Loucy (cell line): ENCODE measurements around the gene STK39.

Source experiments
- H2AFZ ChIP-seq: fragments of 200-600 bp; sonication (generic); 2 replicates; pipeline ENCODE4 v1.6.0; 2016; ENCODE audit warnings: antibody characterized with exemption, mild to moderate bottlenecking, low read length, moderate library complexity
- H3F3A ChIP-seq: fragments of 200-600 bp; 2 replicates; pipeline ENCODE4 v1.6.0; 2016; ENCODE audit warnings: antibody characterized with exemption, low read depth, mild to moderate bottlenecking
- H3K27me3 ChIP-seq: fragments of 200-600 bp; sonication (generic); 2 replicates; pipeline ENCODE4 v1.6.1; 2014; ENCODE audit warnings: low read length, mild to moderate bottlenecking; ENCODE audit not compliant: insufficient read depth, poor library complexity, severe bottlenecking
- H3K36me3 ChIP-seq: fragments of 200-600 bp; sonication (generic); 2 replicates; pipeline ENCODE4 v1.6.1; 2016; ENCODE audit warnings: low read length; ENCODE audit not compliant: insufficient read depth
- H3K4me1 ChIP-seq: fragments of 200-600 bp; sonication (generic); 2 replicates; pipeline ENCODE4 v1.5.1; 2014; ENCODE audit warnings: low read length, mild to moderate bottlenecking; ENCODE audit not compliant: insufficient read depth, poor library complexity, severe bottlenecking
- H3K4me2 ChIP-seq: fragments of 200-600 bp; sonication (generic); 2 replicates; pipeline ENCODE4 v1.6.0; 2014; ENCODE audit warnings: antibody characterized with exemption, low read length, low read depth, mild to moderate bottlenecking; ENCODE audit not compliant: poor library complexity, severe bottlenecking
- H3K4me3 ChIP-seq: fragments of 200-600 bp; sonication (generic); 2 replicates; pipeline ENCODE4 v1.5.1; 2014; ENCODE audit warnings: low read length, mild to moderate bottlenecking, mixed read lengths; ENCODE audit not compliant: poor library complexity, severe bottlenecking
- H3K79me2 ChIP-seq: fragments of 200-600 bp; sonication (generic); 2 replicates; pipeline ENCODE4 v1.6.1; 2014; ENCODE audit warnings: low read length; ENCODE audit not compliant: insufficient read depth
- H3K9ac ChIP-seq: fragments of 200-600 bp; sonication (generic); 2 replicates; pipeline ENCODE4 v1.6.0; 2014; ENCODE audit warnings: mild to moderate bottlenecking, low read depth, low read length, moderate library complexity; ENCODE audit not compliant: poor library complexity, severe bottlenecking
- H3K9me2 ChIP-seq: fragments of 200-600 bp; sonication (generic); replicated peaks from 2 replicates; pipeline ENCODE4 v1.6.1; 2016; ENCODE audit warnings: low read depth, low read length, mixed read lengths
- H3K9me3 ChIP-seq: fragments of 200-600 bp; sonication (generic); 2 replicates; pipeline ENCODE4 v1.6.1; 2014; ENCODE audit warnings: mild to moderate bottlenecking, antibody characterized with exemption, low read length, low read depth; ENCODE audit not compliant: insufficient read depth
- H4K20me1 ChIP-seq: fragments of 200-600 bp; sonication (generic); 2 replicates; pipeline ENCODE4 v1.6.0; 2014; ENCODE audit warnings: antibody characterized with exemption, low read length, mild to moderate bottlenecking; ENCODE audit not compliant: insufficient read depth, poor library complexity, severe bottlenecking
- CTCF ChIP-seq: fragments of 200-600 bp; sonication (generic); conservative IDR thresholded peaks from 2 replicates; pipeline ENCODE4 v1.5.1; 2014; ENCODE audit warnings: mild to moderate bottlenecking, antibody characterized with exemption, low read length
- EZH2phosphoT487 ChIP-seq: fragments of 200-600 bp; IDR thresholded peaks from 2 replicates; pipeline ENCODE4 v1.6.1; 2018; ENCODE audit warnings: antibody characterized with exemption, mild to moderate bottlenecking, moderate library complexity, borderline replicate concordance

Gene STK39

DNA sequence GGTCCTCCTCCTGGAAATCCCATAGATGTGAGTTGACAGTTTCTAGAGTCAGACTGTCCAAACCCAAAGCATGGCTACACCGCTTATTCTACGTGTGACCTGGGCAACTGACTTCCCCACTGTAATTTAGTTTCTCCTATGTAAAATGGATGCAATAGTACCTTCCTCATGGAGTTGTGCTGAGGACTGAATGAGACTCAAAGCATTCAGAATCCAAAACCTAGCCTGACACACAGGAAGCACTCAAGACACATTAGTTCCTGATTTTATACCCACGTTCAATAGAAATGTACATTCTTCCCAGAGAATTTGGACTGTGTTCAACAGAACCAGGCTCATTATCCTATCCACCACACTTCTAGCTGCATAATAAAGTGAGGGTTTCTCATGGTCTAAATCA is 88.8 kb downstream of the STK39 start:
- no peak overlapping the region for H3K9ac ChIP-seq
- H3K4me2 ChIP-seq: no peak overlapping the region

GRCh38 chr2:168157926-168158325 is 89.5 kb downstream of the STK39 start:
- no peaks in the 10 kb centered on the region for H3K9me2 ChIP-seq
- no peak overlapping the region for H3K9ac ChIP-seq
- H2AFZ ChIP-seq: no peak overlapping the region
- peaks cover 44% of the 10 kb centered on the region; the same call in 1 of the 2 replicates for H3K36me3 ChIP-seq
- no peak for TF ChIP-seq EZH2phosphoT487
- TF ChIP-seq CTCF: no peak
- H4K20me1 ChIP-seq: no peaks in the 10 kb centered on the region
- H3F3A ChIP-seq: no peaks in the 10 kb centered on the region
- H3K79me2 ChIP-seq: no peaks in the 10 kb centered on the region; the same call in 1 of the 2 replicates
- H3K4me1 ChIP-seq: peaks cover 22% of the 10 kb centered on the region
- H3K4me3 ChIP-seq: no peak overlapping the region
- H3K27me3 ChIP-seq: no peaks in the 10 kb centered on the region
- H3K9me3 ChIP-seq: no peaks in the 10 kb centered on the region
- no peak overlapping the region for H3K4me2 ChIP-seq

More for the DNA sequence above, 88.8 kb downstream of the STK39 start:
- TF ChIP-seq EZH2phosphoT487: no peak
- TF ChIP-seq CTCF: no peak
- Histone ChIP-seq H4K20me1 (no peaks in the 10 kb centered on the region), H3K4me1 (peaks cover 22% of the 10 kb centered on the region), H2AFZ (no peak overlapping the region), H3K4me3 (no peak overlapping the region), H3K36me3 (peaks cover 50% of the 10 kb centered on the region; the same call in 1 of the 2 replicates), H3K9me2 (no peaks in the 10 kb centered on the region), H3K9me3 (no peaks in the 10 kb centered on the region), H3F3A (no peaks in the 10 kb centered on the region), H3K27me3 (no peaks in the 10 kb centered on the region), H3K79me2 (no peaks in the 10 kb centered on the region; the same call in 1 of the 2 replicates)

DNA sequence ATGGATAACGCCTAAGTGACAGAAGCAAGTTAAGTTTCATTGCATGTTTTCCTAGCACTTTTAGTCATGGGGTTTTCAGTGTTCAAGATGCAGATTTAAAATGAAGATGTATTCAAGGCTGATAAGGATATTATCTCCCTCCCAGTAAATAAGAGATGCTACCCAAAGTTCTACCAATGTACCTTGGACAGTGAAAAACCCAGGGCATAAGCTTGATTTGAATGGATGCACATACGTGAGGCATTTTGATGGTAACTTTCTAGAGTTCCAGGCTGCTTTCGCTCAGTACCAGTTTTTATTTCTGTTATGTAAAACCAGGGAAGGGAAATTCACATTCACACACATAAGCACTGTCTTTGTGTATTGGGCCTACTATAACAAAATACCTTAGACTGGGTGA is 90.3 kb downstream of the STK39 start:
- Histone ChIP-seq H3K9me3 (no peaks in the 10 kb centered on the region), H3K9ac (no peak overlapping the region), H3K4me1 (peaks cover 22% of the 10 kb centered on the region), H3K27me3 (no peaks in the 10 kb centered on the region), H4K20me1 (no peaks in the 10 kb centered on the region), H3K36me3 (peaks cover 49% of the 10 kb centered on the region; the same call in 1 of the 2 replicates), H3K4me3 (peak overlapping the region; percentile 16), H3F3A (no peaks in the 10 kb centered on the region), H2AFZ (no peak overlapping the region), H3K4me2 (peak overlapping the region; percentile 52), H3K9me2 (no peaks in the 10 kb centered on the region), H3K79me2 (no peaks in the 10 kb centered on the region; the same call in 1 of the 2 replicates)
- no peak for TF ChIP-seq CTCF
- TF ChIP-seq EZH2phosphoT487: no peak
